Stimulated activated CD8-positive, alpha-beta memory T cell treated with anti-CD3 and anti-CD28 coated beads, Interleukin-2, amount 100 ng/mL, for 1 hour (primary cell): ENCODE data around the gene ESYT2.
"Not testable (repeated sequence)": the region's sequence is repeated elsewhere in the genome, so short reads cannot be mapped to it uniquely, and the experiment has no call there.

Experiments
- DNase-seq, 2 donors: peaks; one replicate each; pipeline ENCODE4 v3.0.0-alpha.2; 2020; ENCODE audit warnings: low read depth in 2 of 2

The ESYT2 gene

DNA sequence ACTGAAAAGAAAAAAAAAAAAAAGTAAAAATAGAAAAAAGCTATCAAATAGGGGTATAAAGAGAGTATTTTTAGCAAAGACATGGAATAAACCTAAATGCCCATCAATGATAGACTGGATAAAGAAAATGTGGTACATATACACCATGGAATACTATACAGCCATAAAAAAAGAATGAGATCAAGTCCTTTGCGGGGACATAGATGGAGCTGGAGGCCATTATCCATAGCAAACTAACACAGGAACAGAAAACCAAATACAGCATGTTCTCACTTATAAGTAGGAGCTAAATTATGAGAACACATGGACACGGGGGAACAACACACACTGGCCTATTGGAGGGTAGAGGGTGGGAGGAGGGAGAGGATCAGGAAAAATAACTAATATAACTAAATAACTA, 131.7 kb downstream of the ESYT2 start:
- DNase-seq: not testable (repeated sequence)

DNA sequence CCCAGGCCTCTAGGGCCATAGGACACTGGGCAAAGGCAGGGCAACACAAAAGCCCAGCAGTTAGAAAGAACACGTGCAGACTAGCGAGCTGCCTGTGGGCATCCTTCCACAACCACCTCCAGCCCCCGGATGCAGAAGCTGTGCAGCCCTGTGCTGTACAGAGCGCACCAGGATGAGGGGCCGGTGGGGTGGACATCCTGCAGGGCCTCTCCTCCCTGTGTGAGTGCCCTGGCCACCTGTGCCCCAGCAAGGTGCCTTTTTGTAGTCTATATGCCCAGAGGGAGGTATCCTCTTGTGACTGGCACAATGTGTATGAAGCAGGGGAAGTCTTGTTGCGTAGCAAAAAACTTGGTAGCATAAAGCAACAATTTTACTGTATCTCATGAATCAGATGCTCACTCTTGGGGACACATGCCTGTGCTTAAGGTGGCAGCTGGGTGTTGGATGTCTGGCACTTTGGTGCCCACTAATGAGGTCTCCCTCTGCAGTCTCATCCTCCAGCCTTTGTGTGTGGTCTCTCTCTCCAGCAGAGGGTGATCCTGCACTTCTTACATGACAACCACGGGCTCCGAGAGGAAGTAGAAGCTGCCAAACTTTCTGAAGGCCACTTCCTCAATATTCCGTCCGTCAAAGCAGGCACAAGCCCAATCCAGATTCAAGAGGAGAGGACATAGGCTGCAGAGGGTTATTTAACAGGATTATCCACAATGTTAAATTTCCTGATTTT, 133.4 kb downstream of the ESYT2 start:
- peak in 1 of 2 donors; percentile 25 for DNase-seq

DNA sequence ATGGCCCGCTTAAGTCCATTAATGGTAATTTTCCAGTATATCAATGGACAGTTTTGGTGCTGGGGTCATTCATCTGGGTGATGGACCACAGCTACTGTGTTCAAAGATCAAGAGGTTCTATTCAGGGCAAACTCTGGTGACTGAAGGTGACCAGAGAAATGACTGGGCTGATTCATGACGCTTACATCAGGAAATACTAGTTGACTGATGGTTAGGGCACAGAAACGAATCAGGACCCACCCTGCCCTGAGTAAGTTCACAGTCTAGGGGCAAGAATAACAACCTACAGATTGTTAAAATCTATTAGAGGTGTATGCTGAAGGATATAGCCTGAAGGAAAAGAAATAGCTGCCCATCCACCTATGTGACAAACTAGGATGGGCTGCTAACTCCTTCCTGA, 134.3 kb downstream of the ESYT2 start:
- no peak for DNase-seq

DNA sequence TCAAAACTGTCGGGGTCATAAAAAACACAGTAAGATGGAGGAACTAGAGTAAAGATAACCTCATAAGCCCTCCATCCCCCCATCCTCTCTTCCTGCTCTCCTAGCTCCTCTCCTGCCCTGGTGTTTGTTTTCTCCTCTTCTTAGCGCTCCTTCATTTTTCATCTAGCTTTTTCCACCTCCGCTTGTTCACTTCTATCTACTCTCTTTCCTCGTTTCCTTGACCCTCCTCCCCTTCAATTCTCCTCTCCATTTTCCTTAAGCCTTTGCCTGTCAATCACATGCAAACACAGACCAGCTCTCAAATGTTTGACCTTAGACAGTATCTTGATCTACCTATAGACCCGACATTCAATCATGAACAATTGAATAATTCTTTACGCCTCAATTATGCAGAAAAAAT, 134.7 kb downstream of the ESYT2 start:
- no peak for DNase-seq

DNA sequence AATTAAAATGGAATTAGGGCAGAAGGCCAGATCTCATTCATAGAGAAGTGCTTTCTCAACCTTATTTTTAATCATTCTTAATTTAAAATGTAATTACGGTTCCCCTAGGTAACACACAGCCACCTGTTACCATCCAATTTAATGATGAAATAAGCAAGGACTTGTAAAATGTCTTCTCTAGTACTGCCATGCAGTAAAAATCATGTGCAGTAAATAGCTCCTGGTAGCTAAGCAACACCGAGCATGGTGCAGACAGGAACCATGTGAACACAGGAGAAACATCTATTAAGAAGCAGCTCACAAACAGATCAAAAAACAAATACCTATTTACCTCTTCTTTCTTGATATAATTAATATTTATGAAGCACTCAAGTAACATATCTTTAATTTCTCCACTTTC, 139.8 kb downstream of the ESYT2 start:
- DNase-seq: no peak

DNA sequence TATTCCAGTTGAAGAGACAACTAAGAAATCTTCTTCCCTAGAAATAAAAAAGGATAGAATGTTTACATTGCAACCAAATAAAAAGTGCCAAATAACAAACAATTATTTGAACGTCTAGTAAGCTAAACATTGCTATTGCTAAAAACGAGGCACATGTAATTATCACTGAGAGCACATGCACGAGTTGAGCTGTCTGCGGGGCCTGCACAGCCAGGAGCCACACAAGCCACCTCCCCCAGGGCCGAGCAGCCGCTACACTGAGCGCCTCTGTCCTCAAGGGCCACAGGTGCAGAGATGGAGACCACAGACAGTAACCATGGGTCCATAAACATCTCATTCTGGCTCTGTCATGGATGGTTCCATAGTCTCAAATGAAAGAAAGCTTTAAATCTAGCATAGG, 141.9 kb downstream of the ESYT2 start:
- DNase-seq: no peak

DNA sequence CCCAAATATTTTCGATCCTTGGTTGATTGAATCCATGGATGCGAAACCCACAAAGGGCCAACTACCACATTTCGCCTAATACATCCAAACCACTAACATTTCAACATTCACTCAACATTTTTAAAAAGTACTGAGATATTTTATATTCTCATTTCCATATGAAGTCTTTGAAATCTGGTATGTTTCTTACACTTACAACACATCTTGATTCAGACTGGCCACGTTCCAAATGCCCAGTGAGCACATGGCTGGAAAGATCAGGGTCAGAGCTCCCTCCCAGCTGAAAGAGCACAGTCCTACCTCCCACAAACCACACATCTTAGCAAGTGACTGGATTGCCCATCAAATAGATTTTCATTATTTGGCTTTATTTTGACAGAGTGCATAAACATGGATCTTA, 143.6 kb downstream of the ESYT2 start:
- DNase-seq: no peak

DNA sequence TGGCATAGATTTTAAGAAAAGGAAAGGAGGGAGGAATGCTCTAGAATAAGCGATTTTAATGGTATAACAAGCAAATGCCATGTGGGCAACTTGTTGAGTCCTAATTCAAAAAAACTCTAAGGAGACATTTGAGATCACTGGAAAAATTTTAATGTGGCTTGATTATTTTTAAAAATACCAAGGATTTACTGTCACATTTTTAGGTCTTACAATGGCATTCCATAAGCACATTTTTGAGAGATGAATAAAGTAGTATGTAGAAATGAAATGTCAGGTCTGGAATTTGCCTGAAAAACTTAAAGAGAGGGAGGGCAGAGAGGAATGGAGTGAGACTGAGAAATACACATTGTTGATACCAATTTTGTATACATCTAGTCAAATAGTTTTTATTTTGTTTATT, 145.0 kb downstream of the ESYT2 start:
- DNase-seq: no peak

DNA sequence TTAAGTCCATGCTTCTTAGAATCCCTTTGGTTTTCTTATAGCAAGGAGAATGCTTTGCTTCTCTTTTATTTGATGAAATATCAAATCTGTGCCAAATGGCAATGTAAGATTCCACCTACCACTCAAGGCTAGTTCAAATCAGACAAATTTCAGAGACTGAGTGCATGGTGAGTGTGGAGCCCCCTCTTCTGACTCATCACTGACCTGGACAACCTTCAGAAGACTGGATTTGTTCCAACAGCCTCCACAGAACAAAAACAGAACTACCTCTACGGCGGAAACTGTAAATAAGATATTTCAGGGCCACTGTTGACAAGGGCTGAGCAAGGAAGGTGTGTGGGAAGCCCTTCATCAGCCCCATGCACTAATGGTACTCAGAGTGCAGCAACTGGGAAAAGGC, 145.8 kb downstream of the ESYT2 start:
- no peak for DNase-seq

DNA sequence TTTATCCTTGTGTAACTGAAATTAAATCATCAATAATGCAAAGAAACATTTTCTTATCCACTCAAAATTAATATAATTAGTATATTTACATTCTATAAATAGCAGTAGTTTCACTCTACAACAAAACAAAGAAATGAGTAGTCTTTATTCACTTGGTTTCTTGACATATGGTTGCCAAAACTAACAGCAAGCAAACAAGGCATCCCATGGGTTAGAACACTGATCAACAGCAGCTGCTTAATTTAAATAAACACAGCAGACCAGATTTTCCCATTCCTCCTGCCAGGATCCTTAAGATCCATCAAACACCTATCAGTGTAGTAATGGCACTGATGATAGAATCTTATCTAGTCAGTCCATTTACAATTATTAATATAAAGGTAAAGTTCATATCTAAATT, 146.9 kb downstream of the ESYT2 start:
- DNase-seq: no peak
